Endothelial cell (in vitro differentiated cells): ENCODE measurements around the gene SEMA4G. TPM values are rescaled to one million over a fixed set of nuclear protein-coding genes. Genes with fewer than 3 reads are reported as not detected.

Experiments
- DNase-seq: peaks from one replicate; pipeline ENCODE4 v3.0.0; 2021; ENCODE audit warnings: low spot score
- H3K27ac Mint-ChIP-seq: one replicate; pipeline ENCODE4 v1.8.0; 2021; ENCODE audit warnings: mixed read lengths, inconsistent platforms; ENCODE audit not compliant: unreplicated experiment
- H3K27me3 Mint-ChIP-seq: one replicate; pipeline ENCODE4 v1.8.0; 2021; ENCODE audit warnings: mild to moderate bottlenecking, moderate library complexity, mixed read lengths, inconsistent platforms; ENCODE audit not compliant: unreplicated experiment
- H3K36me3 Mint-ChIP-seq: one replicate; pipeline ENCODE4 v1.8.0; 2021; ENCODE audit warnings: mild to moderate bottlenecking, low read depth, mixed read lengths, inconsistent platforms; ENCODE audit not compliant: unreplicated experiment
- H3K4me1 Mint-ChIP-seq: one replicate; pipeline ENCODE4 v1.8.0; 2021; ENCODE audit warnings: mild to moderate bottlenecking, mixed read lengths, inconsistent platforms; ENCODE audit not compliant: unreplicated experiment
- H3K4me3 Mint-ChIP-seq: one replicate; pipeline ENCODE4 v1.8.0; 2021; ENCODE audit warnings: mild to moderate bottlenecking, mixed read lengths, inconsistent platforms; ENCODE audit not compliant: unreplicated experiment
- H3K9me3 Mint-ChIP-seq: one replicate; pipeline ENCODE4 v1.8.0; 2021; ENCODE audit warnings: mixed read lengths, inconsistent platforms; ENCODE audit not compliant: unreplicated experiment
- CTCF ChIP-seq: fragments of 200-600 bp; sonication (generic); IDR thresholded peaks from one replicate; pipeline ENCODE4 v1.5.0; 2021; ENCODE audit warnings: antibody characterized with exemption; ENCODE audit not compliant: unreplicated experiment
- total RNA-seq: library from RNA; stranded (reverse); fragmentation: NEBNext Ultra II Directional; extraction: Animal tissue kit (Norgen Biotek cat#: 25700); gene quantifications from one replicate; pipeline ENCODE4 v1.2.1, GENCODE V29; 2021; ENCODE audit not compliant: unreplicated experiment

SEMA4G gene
- total RNA-seq, 1 donor from 2014 or later, result 8.0 TPM

- no peak for DNase-seq
- peaks cover 7% of the 10 kb centered on the region for H3K36me3 Mint-ChIP-seq
- H3K4me3 Mint-ChIP-seq, result no peak overlapping the region
- TF ChIP-seq CTCF, result no peak
- H3K9me3 Mint-ChIP-seq, result no peaks in the 10 kb centered on the region
- peaks cover 4% of the 10 kb centered on the region for H3K4me1 Mint-ChIP-seq
- no peak overlapping the region for H3K27ac Mint-ChIP-seq
- H3K27me3 Mint-ChIP-seq, result peaks cover 3% of the 10 kb centered on the region
Observed at GRCh38 chr10:101007915-101008822, 38.9 kb downstream of the SEMA4G start.

GRCh38 chr10:101008823-101009423 is 39.6 kb downstream of the SEMA4G start:
- Mint-ChIP-seq H3K4me3 (no peak overlapping the region), H3K9me3 (no peaks in the 10 kb centered on the region), H3K27ac (no peak overlapping the region)

GRCh38 chr10:101010329-101010728 is 41.0 kb downstream of the SEMA4G start:
- Mint-ChIP-seq H3K36me3 (peaks cover 7% of the 10 kb centered on the region), H3K4me3 (no peak overlapping the region), H3K9me3 (no peaks in the 10 kb centered on the region), H3K27ac (no peak overlapping the region), H3K4me1 (peaks cover 13% of the 10 kb centered on the region), H3K27me3 (peaks cover 11% of the 10 kb centered on the region)
- DNase-seq, result no peak
- no peak for TF ChIP-seq CTCF

More at GRCh38 chr10:101008823-101009423, 39.6 kb downstream of the SEMA4G start:
- peaks cover 8% of the 10 kb centered on the region for H3K4me1 Mint-ChIP-seq
- peaks cover 7% of the 10 kb centered on the region for H3K36me3 Mint-ChIP-seq
- H3K27me3 Mint-ChIP-seq, result peaks cover 3% of the 10 kb centered on the region
- no peak for DNase-seq
- no peak for TF ChIP-seq CTCF

- no peaks in the 10 kb centered on the region for H3K9me3 Mint-ChIP-seq
- H3K27ac Mint-ChIP-seq, result no peak overlapping the region
- H3K4me1 Mint-ChIP-seq, result peaks cover 13% of the 10 kb centered on the region
- peak; percentile 33 for DNase-seq
- H3K4me3 Mint-ChIP-seq, result no peak overlapping the region
- peaks cover 15% of the 10 kb centered on the region for H3K27me3 Mint-ChIP-seq
- TF ChIP-seq CTCF, result peak; percentile 18
- H3K36me3 Mint-ChIP-seq, result no peaks in the 10 kb centered on the region
Observed at GRCh38 chr10:101011517-101012423, 42.5 kb downstream of the SEMA4G start.
